GM19238 (cell line): ENCODE data around the gene TTYH1.

Experiments used
- DNase-seq: peaks from one replicate; pipeline ENCODE4 v3.0.0; 2011; ENCODE audit warnings: low spot score; ENCODE audit not compliant: insufficient read length

Gene TTYH1

DNA sequence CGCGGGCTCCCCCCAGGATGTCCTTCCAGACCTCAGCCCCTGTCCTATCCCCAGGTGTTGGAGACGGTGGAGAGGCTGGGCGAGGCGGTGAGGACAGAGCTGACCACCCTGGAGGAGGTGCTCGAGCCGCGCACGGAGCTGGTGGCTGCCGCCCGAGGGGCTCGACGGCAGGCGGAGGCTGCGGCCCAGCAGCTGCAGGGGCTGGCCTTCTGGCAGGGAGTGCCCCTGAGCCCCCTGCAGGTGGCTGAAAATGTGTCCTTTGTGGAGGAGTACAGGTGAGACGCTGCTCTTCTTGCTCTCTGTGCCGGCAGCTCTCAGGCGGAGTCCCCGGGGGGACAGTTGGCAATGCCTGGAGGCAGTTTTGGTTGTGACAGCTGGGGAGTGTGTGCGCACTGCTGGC, 6.9 kb downstream of the TTYH1 start:
- DNase-seq, result no peak

GRCh38 chr19:54424201-54424600, 8.9 kb downstream of the TTYH1 start:
- no peak for DNase-seq

GRCh38 chr19:54424660-54425381, 9.6 kb downstream of the TTYH1 start:
- DNase-seq, result no peak

DNA sequence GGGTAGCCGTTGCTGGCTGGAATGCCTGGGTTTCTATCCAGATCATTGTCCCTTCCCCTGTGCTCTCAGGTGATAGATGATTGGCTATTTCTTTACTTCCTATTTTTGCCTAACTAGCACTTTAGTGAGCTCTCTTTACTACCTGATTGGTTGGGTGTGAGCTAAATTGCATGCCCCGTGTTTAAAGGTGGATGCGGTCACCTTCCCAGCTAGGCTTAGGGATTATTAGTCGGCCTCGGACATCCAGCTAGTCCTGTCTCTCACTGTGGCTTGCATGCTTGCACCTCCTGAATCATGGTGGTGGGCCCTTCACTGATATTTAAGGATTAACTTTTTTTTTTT, 10.1 kb downstream of the TTYH1 start:
- no peak for DNase-seq

DNA sequence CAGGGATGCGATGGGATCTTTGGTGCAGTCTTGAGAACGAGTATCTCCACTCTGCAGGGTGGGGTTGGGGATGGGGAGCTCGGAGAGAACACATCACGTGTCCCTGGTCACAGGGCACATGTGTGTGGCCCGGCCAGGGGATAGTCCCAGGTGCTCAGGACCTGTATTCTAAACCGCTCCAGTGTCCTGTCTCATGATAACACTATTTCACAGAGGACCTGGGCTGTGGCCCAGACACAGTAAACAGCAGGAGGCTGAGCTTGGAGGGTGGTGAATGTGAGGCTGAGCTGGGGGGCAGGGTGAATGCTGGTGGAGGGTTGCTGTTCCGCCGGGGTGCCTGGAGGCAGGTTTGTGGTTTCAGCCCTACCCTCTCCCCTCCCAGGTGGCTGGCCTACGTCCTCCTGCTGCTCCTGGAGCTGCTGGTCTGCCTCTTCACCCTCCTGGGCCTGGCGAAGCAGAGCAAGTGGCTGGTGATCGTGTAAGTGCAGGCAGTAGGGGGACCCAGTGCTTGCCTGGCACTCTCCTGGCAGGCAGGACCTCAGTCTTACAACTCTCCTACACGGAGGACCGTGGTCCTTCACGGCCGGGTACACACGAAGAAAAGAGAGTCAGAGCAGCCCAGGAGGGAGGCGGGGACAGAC, 11.1 kb downstream of the TTYH1 start:
- DNase-seq, result no peak

- DNase-seq, result no peak
These were observed 12.3 kb downstream of the TTYH1 start for GRCh38 chr19:54427586-54427985.

GRCh38 chr19:54428323-54429175, 13.3 kb downstream of the TTYH1 start:
- DNase-seq, result no peak

GRCh38 chr19:54429176-54429495, 13.9 kb downstream of the TTYH1 start:
- no peak for DNase-seq

- DNase-seq, result no peak
These were observed 14.4 kb downstream of the TTYH1 start for GRCh38 chr19:54429545-54430227.

DNA sequence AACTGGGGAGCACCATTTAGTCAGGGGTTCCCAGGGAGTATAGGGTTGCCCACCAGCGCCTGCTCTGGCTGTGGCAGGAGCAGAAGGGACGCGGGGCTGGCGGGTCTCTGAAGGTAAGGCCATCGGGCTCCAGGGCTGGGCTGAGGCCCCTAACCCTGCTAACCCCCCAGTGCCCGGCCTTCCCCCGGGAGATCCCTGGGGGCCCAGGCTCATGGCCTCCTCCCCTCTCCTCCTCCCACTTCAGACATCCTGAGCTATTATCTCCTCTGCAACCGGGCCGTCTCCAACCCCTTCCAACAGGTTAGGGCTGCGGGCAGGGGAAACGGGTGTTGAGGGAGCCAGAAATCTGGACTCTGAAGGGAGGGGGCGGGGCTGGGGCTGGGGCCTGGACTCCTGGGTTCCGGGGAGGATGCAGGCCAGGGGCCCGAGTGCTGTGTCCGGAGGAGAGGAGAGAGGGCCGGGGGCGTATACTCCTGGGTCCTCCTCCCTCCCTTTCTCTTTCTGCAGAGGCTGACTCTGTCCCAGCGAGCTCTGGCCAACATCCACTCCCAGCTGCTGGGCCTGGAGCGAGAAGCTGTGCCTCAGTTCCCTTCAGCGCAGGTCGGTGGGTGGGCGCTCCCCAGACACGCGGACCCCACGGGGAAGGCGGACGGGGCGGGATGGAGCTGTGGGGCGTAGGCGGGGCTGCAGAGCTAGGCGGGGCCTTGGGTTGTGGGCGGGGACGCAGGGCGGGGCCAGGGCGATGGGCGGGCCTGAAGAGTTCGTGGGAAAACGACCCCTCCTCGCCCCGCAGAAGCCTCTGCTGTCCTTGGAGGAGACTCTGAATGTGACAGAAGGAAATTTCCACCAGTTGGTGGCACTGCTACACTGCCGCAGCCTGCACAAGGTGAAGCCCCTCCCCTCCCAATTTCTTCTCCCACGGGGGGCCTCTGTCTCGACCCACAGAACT, 15.3 kb downstream of the TTYH1 start:
- no peak for DNase-seq

DNA sequence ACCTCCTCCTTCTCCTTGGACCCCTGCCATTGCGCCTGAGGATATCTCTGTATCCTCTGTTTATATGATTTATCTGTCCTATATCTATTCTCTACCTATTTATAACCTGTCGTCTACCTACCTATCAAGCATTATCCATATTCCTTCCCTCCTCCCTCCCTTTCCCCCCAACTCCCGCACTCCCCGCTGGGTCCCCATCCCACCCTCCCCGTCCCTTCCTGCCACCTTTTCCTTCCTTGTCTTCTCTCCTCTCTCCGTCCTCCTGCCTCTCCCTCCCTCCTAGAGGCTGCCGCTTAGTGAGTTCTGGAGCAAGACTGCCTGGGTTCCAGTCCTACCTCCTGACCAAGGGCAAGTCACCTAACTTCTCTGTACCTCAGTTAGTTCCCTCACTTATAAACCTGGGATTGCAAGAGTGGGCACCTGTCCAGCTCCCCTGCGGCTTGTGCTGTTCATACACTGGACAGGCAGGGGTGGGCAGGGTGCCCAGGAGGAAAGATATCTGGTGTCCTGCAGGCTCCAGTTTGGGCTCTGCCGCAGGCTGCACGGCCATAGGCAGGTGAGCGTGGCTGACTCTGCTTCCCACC, 16.1 kb downstream of the TTYH1 start:
- no peak for DNase-seq

DNA sequence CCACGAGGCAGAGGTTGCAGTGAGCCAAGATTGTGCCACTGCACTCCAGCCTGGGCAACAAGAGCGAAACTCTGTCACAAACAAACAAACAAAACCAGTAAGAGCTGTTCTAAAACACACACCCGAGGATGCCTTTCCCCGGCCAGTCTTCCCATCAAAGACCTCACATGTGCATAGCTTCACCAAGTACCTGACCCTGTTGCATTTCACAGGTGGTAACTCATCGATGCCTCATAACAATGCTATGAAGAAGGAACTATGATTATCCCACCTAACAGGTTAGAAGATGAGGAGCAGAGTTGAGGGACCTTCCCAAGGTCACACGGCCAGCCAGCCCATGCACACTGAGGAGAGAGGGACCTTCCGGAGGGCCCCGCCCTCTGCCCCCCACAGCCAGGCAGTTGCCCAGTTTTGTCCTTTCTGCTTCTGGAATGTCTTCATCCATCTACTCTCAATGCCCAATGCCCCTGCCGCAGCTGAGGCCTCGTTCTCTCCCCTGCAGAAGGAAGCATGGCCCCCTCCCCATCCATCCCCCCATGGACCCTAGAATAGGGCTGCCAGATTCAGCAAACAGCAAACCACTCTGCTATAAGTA, 17.0 kb downstream of the TTYH1 start:
- DNase-seq, result no peak

DNA sequence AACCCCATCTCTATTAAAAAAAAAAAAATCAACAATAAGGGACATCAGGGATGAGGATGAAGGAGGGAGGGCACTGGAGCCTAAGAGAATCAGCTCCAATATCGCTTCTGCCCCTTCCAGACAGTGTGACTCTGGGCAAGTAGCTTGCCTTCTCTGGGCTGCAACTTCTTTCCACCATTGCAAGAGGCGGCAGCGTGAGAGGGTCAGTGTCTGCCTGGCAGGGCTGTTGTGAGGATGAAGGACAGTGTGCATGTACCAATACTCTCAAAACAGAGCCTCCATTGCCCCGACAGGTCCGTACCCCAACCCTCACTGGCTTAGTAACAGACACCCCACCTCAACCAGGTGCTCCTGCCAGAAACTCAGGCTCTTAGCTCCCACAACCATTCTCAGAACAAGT, 18.4 kb downstream of the TTYH1 start:
- no peak for DNase-seq

- no peak for DNase-seq
These were observed 19.0 kb downstream of the TTYH1 start for GRCh38 chr19:54434112-54434872.

- no peak for DNase-seq
These were observed 19.6 kb downstream of the TTYH1 start for GRCh38 chr19:54434873-54435214.

DNA sequence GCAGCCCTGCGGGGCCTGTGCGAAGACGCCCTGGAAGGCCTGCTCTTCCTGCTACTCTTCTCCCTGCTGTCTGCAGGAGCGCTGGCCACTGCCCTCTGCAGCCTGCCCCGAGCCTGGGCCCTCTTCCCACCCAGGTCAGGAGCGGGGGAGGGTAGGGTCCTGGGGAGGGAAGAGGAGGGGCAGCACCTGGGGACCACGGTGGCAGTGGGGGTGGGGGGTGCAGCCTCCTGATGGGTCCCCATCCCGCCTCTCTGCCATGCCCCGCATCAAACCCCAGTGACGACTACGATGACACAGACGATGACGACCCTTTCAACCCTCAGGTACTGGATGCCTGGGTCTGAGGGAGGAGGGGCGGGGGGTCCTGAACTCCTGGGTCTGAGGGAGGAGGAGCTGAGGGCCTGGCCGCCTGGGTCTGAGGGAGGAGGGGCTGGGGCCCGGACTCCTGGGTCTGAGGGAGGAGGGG, 20.3 kb downstream of the TTYH1 start:
- no peak for DNase-seq

GRCh38 chr19:54436031-54436523, 20.8 kb downstream of the TTYH1 start:
- no peak for DNase-seq

GRCh38 chr19:54436628-54437252, 21.5 kb downstream of the TTYH1 start:
- no peak for DNase-seq
